Measurements from ENCODE around the gene CNTFR. TPM values are rescaled to one million over a fixed set of nuclear protein-coding genes. Genes with fewer than 3 reads are reported as not detected.

The CNTFR gene
- total and polyA plus RNA-seq, 4 donors = 0.75 to 3.3 (median 2.0) TPM

DNA sequence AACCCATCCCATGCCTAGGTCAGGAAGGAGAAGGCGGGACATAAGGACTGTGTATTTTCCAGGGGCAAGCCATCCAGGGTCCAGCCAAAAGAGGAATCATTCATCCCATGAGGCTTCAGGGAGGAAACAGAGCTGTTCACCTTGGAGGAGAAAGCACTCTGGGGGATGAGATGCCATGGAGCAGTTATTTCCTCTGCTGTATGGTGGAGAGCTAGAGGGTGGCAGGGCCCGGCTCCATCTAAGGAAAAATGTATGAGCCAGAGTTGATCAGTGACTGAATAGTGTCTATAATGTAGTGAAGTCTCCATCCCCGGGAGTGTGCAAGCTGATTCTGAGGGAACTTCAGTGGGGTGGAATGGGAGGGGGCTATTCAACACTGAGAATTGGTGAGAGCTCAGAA lies 74.7 kb downstream of the CNTFR start:
- H3K9ac ChIP-seq (ENCODE audit: low read depth in 1 of 2, low read length in 2 of 2) = no peak overlapping the region
- 95% methylated on average over 3 of the region's 3 CpGs for WGBS
- H3K9me3 ChIP-seq (ENCODE audit: control insufficient read depth in 4 of 4, low read length in 3 of 4) = no peaks in the 10 kb centered on the region
- H3K27me3 ChIP-seq (ENCODE audit: control insufficient read depth in 4 of 4, insufficient read depth in 4 of 4, low read length in 3 of 4) = no peaks in the 10 kb centered on the region
- TF ChIP-seq SP1 (IDR thresholded peaks at IDR 0.05) = no peak
- TF ChIP-seq TAF1 (conservative IDR thresholded peaks at IDR 0.05) = no peak
- TF ChIP-seq NR2F2 (IDR thresholded peaks at IDR 0.05) = no peak
- no peak for TF ChIP-seq HNF4A (conservative IDR thresholded peaks at IDR 0.05)
- TF ChIP-seq, protein P1, sequence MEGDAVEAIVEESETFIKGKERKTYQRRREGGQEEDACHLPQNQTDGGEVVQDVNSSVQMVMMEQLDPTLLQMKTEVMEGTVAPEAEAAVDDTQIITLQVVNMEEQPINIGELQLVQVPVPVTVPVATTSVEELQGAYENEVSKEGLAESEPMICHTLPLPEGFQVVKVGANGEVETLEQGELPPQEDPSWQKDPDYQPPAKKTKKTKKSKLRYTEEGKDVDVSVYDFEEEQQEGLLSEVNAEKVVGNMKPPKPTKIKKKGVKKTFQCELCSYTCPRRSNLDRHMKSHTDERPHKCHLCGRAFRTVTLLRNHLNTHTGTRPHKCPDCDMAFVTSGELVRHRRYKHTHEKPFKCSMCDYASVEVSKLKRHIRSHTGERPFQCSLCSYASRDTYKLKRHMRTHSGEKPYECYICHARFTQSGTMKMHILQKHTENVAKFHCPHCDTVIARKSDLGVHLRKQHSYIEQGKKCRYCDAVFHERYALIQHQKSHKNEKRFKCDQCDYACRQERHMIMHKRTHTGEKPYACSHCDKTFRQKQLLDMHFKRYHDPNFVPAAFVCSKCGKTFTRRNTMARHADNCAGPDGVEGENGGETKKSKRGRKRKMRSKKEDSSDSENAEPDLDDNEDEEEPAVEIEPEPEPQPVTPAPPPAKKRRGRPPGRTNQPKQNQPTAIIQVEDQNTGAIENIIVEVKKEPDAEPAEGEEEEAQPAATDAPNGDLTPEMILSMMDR (IDR thresholded peaks at IDR 0.05; ENCODE audit: low read depth, low read length, missing input control) = no peak
- no peak for TF ChIP-seq EGR1 (IDR thresholded peaks at IDR 0.05; ENCODE audit: low read depth in 2 of 2)
- TF ChIP-seq RAD21 (IDR thresholded peaks at IDR 0.05) = no peak
- TF ChIP-seq RXRA (IDR thresholded peaks at IDR 0.05) = no peak
- TF ChIP-seq, protein P2, sequence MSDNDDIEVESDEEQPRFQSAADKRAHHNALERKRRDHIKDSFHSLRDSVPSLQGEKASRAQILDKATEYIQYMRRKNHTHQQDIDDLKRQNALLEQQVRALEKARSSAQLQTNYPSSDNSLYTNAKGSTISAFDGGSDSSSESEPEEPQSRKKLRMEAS (IDR thresholded peaks at IDR 0.05) = no peak
- no peak for TF ChIP-seq FOXA2 (IDR thresholded peaks at IDR 0.05)
- TF ChIP-seq, protein P3, sequence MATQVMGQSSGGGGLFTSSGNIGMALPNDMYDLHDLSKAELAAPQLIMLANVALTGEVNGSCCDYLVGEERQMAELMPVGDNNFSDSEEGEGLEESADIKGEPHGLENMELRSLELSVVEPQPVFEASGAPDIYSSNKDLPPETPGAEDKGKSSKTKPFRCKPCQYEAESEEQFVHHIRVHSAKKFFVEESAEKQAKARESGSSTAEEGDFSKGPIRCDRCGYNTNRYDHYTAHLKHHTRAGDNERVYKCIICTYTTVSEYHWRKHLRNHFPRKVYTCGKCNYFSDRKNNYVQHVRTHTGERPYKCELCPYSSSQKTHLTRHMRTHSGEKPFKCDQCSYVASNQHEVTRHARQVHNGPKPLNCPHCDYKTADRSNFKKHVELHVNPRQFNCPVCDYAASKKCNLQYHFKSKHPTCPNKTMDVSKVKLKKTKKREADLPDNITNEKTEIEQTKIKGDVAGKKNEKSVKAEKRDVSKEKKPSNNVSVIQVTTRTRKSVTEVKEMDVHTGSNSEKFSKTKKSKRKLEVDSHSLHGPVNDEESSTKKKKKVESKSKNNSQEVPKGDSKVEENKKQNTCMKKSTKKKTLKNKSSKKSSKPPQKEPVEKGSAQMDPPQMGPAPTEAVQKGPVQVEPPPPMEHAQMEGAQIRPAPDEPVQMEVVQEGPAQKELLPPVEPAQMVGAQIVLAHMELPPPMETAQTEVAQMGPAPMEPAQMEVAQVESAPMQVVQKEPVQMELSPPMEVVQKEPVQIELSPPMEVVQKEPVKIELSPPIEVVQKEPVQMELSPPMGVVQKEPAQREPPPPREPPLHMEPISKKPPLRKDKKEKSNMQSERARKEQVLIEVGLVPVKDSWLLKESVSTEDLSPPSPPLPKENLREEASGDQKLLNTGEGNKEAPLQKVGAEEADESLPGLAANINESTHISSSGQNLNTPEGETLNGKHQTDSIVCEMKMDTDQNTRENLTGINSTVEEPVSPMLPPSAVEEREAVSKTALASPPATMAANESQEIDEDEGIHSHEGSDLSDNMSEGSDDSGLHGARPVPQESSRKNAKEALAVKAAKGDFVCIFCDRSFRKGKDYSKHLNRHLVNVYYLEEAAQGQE (IDR thresholded peaks at IDR 0.05) = no peak
- TF ChIP-seq GABPA (IDR thresholded peaks at IDR 0.05 in 1 of 2, conservative IDR thresholded peaks at IDR 0.05 in 1 of 2) = no peak
- TF ChIP-seq HNF4G (IDR thresholded peaks at IDR 0.05) = no peak
- TF ChIP-seq YY1 (IDR thresholded peaks at IDR 0.05) = no peak
- no peak for TF ChIP-seq FOXA1 (IDR thresholded peaks at IDR 0.05)
- TF ChIP-seq, protein P4, sequence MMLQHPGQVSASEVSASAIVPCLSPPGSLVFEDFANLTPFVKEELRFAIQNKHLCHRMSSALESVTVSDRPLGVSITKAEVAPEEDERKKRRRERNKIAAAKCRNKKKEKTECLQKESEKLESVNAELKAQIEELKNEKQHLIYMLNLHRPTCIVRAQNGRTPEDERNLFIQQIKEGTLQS (IDR thresholded peaks at IDR 0.05) = no peak
- TF ChIP-seq JUND (IDR thresholded peaks at IDR 0.05) = no peak
- TF ChIP-seq, protein P5, sequence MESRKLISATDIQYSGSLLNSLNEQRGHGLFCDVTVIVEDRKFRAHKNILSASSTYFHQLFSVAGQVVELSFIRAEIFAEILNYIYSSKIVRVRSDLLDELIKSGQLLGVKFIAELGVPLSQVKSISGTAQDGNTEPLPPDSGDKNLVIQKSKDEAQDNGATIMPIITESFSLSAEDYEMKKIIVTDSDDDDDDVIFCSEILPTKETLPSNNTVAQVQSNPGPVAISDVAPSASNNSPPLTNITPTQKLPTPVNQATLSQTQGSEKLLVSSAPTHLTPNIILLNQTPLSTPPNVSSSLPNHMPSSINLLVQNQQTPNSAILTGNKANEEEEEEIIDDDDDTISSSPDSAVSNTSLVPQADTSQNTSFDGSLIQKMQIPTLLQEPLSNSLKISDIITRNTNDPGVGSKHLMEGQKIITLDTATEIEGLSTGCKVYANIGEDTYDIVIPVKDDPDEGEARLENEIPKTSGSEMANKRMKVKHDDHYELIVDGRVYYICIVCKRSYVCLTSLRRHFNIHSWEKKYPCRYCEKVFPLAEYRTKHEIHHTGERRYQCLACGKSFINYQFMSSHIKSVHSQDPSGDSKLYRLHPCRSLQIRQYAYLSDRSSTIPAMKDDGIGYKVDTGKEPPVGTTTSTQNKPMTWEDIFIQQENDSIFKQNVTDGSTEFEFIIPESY (IDR thresholded peaks at IDR 0.05) = no peak
- no peaks in the 10 kb centered on the region for H3K36me3 ChIP-seq (ENCODE audit: control insufficient read depth in 4 of 4, insufficient read depth in 3 of 4, low read depth in 1 of 4, low read length in 3 of 4)
- peaks cover 2 to 28% (median 20%) of the 10 kb centered on the region in 4 donors for H3K4me1 ChIP-seq (ENCODE audit: control insufficient read depth in 4 of 4, insufficient read depth in 4 of 4, low read length in 3 of 4)
- no peak for DNase-seq (ENCODE audit: low spot score)
- no peak overlapping the region for H3K27ac ChIP-seq (ENCODE audit: low read depth in 1 of 2, low read length in 2 of 2)
- H3K4me3 ChIP-seq (ENCODE audit: low read depth in 1 of 3, low read length in 3 of 3) = no peak overlapping the region

All from liver (tissue), 9 donors.